Activated CD8-positive, alpha-beta memory T cell treated with anti-CD3 and anti-CD28 coated beads, Interleukin-2, amount 50 U/mL, for 48 hours (primary cell): ENCODE results near the gene TXNDC8.
"Not testable (repeated sequence)": the region's sequence is repeated elsewhere in the genome, so short reads cannot be mapped to it uniquely, and the experiment has no call there.

Experiments used
- DNase-seq: peaks from one replicate; pipeline ENCODE4 v3.0.0-alpha.2; 2020

TXNDC8 gene

GRCh38 chr9:110337727-110338126, at the start of gene TXNDC8:
Gene TXNDC8, minus strand, starts transcription at chr9:110337863.
- no peak for DNase-seq

DNA sequence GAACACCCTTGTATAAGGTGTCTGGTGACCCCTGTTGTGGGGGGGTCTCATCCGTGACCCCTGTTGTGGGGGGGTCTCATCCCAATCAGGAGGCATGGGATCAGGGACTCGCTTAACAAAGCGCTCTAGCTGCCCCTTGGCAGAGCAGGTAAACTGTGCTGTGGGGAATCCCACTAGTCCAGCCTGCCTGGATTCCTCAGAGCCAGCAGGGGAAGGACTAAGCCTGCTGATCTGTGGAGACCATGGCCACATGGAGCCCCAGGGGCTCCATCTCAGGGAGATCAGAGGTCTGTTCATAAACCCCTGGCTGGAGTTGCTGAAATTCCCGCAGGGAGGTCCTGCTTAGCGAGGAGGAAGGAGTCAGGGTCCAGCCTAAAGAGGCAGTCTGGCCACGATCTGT, 45.8 kb upstream of the TXNDC8 start:
- DNase-seq = no peak

GRCh38 chr9:110382731-110383130, 45.1 kb upstream of the TXNDC8 start:
- DNase-seq = no peak

DNA sequence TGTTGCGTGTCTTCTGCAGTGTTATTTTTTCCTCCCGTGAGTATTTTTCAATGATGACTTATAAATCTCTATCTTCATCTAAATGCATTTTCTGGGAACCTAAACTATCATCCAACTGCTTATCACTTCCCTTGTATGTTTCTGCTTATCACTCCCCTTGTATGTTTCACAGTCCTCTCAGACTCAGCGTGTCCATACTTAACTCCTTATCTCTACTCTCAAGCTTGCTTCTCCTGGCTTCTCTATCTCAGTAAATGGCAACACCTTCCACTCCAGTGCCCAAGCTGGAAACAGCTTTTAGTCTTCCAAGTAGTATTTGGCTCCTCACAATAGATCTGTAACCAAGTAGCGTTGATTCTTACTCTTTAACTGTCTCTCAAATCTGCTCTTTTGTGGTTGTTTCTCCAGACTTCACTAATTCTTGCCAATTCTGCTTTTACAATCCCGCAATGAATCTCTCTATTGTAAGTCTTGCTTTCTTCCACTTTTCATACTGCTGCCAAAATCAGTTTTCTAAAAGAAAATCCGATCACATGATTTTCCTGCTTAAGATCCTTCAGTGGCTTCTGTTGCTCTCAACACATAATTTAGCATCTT, 33.8 kb upstream of the TXNDC8 start:
- DNase-seq = no peak

- DNase-seq = no peak
Observed at GRCh38 chr9:110370315-110370714, 32.7 kb upstream of the TXNDC8 start.

GRCh38 chr9:110364451-110364850, 26.8 kb upstream of the TXNDC8 start:
- DNase-seq = no peak

- DNase-seq = not testable (repeated sequence)
Observed at GRCh38 chr9:110358992-110359391, 21.3 kb upstream of the TXNDC8 start.

DNA sequence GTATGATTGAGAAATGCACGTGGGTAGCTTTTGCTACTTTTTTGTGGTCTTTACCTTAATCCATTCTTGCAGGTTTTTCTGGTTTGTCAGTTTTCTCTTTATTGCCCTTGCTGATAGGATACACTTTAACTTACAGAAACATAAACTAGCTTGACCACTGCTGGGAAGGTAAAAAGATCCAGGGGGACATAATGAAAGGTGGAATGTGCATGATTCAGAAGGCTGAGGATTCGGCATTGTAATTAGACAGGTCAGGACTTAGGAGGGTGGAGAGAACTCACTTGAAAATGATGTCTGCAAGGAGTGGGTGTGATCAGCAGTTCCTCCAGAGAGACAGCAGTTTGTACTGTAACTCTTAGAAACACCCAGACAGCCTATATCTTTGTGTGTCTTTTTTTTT, 19.8 kb upstream of the TXNDC8 start:
- no peak for DNase-seq

DNA sequence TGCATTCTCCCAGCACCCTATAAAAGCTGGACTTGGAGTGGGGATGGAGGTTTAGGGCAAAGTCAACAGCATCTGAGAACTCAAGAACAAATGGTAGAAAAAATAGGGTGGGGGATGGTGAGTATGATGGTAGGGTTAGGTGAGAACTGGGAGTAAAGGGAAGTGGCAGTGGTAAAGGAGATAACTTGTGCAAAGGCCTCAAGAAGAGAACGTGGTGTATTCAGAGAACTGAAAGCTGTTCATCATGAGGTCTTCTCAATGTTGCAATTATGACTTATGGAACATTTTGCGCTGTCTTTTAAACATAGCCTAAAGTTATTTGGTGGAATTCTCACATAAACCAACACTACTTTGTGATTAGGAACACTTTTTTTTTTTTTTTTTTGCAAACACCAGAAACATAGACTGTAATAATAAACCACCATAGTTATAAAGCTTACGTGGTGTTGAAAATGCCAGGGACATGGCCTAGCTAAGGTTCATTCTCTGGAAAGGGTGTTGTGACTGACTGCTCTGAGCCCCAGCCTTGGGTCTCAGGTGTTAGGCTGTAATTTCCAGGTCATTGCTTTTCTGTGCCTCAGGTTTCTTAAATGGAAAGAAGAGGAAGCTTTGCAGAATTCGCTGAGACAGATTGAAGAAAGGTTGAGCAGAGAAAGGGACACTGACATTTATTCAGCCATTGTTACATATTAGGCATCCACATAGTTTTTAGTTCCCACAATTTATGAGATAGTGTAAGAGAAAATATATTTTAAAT, 19.2 kb upstream of the TXNDC8 start:
- no peak for DNase-seq

DNA sequence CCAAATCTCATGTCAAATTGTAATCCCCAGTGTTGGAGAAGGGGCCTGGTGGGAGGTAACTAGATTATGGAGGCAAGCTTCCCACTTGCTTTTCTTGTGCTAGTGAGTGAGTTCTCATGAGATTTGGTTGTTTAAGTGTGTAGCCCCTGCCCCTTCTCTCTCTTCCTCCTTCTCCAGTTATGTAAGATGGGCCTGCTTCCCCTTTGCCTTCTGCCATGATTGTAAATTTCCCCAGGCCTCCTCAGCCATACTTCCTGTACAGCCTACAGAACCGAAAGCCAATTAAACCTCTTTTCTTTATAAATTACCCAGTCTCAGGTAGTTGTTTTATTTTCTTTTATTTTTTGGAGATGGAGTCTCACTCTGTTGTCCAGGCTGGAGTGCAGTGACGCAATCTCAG, 18.2 kb upstream of the TXNDC8 start:
- no peak for DNase-seq

- no peak for DNase-seq
Observed at GRCh38 chr9:110351009-110351467, 13.4 kb upstream of the TXNDC8 start.

GRCh38 chr9:110346325-110346724, 8.7 kb upstream of the TXNDC8 start:
- DNase-seq = no peak

DNA sequence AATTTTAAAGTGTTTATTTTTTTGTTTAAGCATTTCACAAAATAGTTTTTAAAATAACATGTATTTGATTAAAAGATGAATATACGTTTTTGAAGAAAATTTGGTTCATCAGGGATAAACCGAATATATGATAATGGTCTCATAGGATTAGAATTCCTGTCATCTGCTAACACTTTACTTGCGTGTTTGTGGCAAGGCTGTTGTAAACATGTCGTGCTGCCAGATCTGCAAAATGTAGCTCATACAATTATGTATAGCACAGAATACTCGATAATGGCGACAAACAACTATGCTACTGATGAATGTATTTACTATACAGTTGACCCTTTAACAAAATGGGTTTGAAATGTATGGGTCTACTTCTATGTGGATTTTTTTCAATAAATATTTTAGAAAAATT, 7.2 kb upstream of the TXNDC8 start:
- DNase-seq = no peak

DNA sequence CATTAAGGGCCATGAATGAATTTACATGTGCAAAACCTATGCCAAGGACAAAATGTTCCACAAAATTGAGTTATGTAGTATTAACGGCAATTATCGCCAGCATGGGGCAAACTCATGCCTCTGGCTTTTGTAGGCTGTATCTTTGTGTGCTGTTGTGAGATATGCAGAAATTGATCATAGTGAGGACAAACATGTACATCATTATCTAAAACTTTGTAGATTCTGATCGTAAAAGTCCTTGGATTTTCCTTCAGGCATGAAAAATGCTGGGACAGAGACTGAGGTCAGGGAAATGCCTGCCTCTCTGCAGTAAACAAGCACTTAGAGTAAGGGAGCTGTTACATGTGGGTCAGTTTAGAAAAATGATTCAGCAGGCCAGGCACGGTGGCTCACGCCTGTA, 5.9 kb upstream of the TXNDC8 start:
- no peak for DNase-seq

DNA sequence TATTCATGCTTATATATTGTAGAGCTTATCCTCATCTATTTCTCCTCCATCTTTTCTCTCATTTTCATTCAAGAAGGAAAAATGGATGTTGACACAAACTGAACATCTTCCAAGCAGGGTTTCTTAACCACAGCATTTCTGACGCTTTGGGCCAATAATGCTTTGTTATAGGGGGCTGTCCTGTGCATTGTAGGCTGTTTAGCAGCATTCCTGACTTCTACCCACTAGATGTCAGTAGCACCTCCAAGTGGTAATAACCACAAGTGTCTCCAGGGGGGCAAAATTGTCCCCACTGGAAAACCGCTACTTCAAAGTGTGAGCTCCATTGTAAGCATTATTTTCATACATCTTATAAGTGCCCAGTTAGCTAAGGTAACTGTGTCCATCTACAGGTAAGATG, 2.6 kb upstream of the TXNDC8 start:
- no peak for DNase-seq

DNA sequence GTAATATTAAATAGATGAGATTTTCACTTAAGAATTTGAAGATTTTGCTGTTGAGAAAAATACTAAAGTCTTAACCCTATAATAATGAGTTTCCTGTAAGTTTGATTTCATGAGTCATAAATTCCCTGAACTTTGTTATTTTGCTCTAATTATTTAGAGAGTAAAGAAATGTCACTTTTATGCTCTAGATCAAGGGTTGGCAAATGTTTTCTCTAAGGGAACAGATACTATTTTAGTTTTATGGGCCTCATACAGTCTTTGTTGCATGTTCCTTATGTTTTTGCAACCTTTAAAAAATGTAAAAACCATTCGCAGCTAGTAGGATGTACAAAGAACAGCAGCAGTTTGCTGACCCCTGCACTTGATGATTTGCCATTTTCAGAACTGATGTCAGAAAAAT, 480 bp upstream of the TXNDC8 start:
- DNase-seq = no peak

- no peak for DNase-seq
Observed at GRCh38 chr9:110336363-110336762, 1.3 kb downstream of the TXNDC8 start.

GRCh38 chr9:110334871-110335270, 2.8 kb downstream of the TXNDC8 start:
- no peak for DNase-seq

DNA sequence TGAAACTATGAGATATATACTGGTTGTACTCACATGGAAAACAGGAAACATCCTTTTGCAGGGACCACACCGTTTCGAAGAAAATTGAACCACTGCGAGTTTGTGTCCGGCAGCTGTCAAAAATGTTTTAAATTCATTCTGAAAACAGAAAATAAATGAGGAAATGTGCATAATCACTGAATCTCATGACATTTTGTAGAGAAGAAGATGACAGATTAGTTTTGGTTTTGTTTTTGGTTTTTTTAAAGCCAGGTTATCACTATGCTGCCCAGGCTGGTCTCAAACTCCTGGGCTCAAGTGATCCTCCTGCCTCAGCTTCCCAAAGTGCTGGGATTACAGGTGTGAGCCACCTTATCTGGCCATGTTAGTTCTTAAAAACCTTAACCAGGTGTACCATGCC, 3.5 kb downstream of the TXNDC8 start:
- DNase-seq = no peak

GRCh38 chr9:110332766-110333165, 4.9 kb downstream of the TXNDC8 start:
- DNase-seq = no peak

DNA sequence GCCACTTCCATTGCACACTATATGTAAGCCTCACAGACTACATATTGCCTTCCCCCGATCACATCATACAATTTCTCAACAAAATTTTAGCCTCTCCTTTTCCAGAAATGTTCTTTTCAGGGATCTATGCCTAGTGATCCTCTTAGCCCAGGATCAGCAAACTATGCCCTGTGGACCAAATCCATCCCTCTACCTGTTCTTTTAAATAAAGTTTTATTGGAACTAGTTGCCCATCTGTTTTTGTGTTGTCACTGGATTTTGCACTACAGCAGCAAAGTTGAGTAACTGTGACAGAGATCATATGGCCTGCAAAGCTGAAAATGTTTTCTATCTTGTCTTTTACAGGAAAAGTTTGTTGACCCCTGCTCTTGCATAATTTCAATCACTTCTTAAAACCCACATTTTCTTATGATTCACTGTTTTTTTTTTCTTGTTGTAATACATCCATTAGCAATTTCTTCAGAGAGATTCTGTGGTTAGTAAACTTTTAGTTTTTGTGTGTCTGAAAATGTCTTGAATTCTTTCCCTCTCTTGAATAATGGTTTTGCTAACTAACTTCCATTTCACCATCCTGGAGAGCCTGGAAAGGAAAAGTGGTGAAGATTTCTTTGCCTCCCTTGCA, 7.1 kb downstream of the TXNDC8 start:
- DNase-seq = no peak

GRCh38 chr9:110329639-110330230, 7.9 kb downstream of the TXNDC8 start:
- no peak for DNase-seq

GRCh38 chr9:110328763-110329162, 8.9 kb downstream of the TXNDC8 start:
- no peak for DNase-seq

DNA sequence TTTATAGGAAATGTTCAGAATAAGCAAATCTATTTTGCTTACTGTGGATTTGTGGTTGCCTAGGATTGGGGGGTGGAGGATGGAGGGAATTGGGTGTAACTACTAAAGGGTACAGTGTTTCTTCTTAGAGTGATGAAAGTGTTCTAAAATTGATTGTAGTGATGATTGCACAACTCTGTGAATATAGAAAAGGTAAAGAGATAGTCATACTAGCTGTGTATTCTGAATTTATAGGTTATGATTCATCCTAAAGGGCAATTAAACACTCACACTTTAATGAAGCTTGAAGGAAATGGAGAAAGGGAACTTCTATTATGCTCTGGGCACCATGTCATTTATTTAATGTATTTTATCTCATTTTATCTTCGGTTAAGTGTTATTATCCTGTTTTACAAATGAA, 9.9 kb downstream of the TXNDC8 start:
- no peak for DNase-seq
